ENCODE data around the gene IL1RAPL2.

- TF ChIP-seq CTCF (IDR thresholded peaks at IDR 0.05; ENCODE audit: extremely low read depth in 1 of 2, insufficient read depth in 1 of 2, low read depth in 1 of 2, low read length in 2 of 2) (no peak), MAX (IDR thresholded peaks at IDR 0.05; ENCODE audit: insufficient read depth, insufficient read length) (no peak), GATA2 (IDR thresholded peaks at IDR 0.05; ENCODE audit: insufficient read depth, insufficient read length, low read depth, low read length) (no peak), POLR2A (IDR thresholded peaks at IDR 0.05; ENCODE audit: low read depth, low read length) (no peak), POLR2AphosphoS5 (IDR thresholded peaks at IDR 0.05; ENCODE audit: insufficient read depth, low read depth, low read length) (no peak), MYC (IDR thresholded peaks at IDR 0.05; ENCODE audit: low read depth, low read length) (no peak), EZH2 (IDR thresholded peaks at IDR 0.05; ENCODE audit: borderline replicate concordance, low read depth, low read length, severe bottlenecking) (no peak), FOS (IDR thresholded peaks at IDR 0.05; ENCODE audit: borderline replicate concordance, insufficient read depth, low read length) (no peak), JUN (IDR thresholded peaks at IDR 0.05; ENCODE audit: borderline replicate concordance, insufficient read depth, insufficient read length, low read depth) (no peak)
These were observed 298.3 kb downstream of the IL1RAPL2 start for GRCh38 chrX:104864296-104864695.
